Mucosa of descending colon (tissue), 3 donors: ENCODE results near the gene SHROOM2. TPM values are rescaled to one million over a fixed set of nuclear protein-coding genes. Genes with fewer than 3 reads are reported as not detected.
A peak's percentile ranks its signal among the peaks of the same experiment; 100 is the strongest.

Experiments
- ATAC-seq: fragments of 200-7000 bp; cut with Tn5 transposase; one replicate; pipeline ENCODE4 v1.9.1; 2020; ENCODE audit warnings: mild to moderate bottlenecking, moderate library complexity
- DNase-seq, 3 donors: peaks; one replicate each; pipeline ENCODE4 v3.0.0-alpha.2; 2020
- H3K36me3 ChIP-seq: fragments of 200-600 bp; one replicate; pipeline ENCODE4 v1.8.0; 2021; ENCODE audit warnings: low read depth, mild to moderate bottlenecking
- H3K4me1 ChIP-seq: fragments of 200-600 bp; one replicate; pipeline ENCODE4 v1.8.0; 2021; ENCODE audit warnings: low read depth, mild to moderate bottlenecking
- H3K4me3 ChIP-seq: fragments of 200-600 bp; one replicate; pipeline ENCODE4 v1.8.0; 2021; ENCODE audit warnings: mild to moderate bottlenecking
- H3K9me3 ChIP-seq: fragments of 200-600 bp; one replicate; pipeline ENCODE4 v1.8.0; 2021; ENCODE audit warnings: mild to moderate bottlenecking
- CTCF ChIP-seq: fragments of 200-600 bp; IDR thresholded peaks from one replicate; pipeline ENCODE4 v1.8.0; 2022; ENCODE audit warnings: antibody characterized with exemption, mild to moderate bottlenecking
- intact Hi-C, 2 donors: fragments of 100-400 bp; cut with DNase I in 1 of 2; cut with micrococcal nuclease in 1 of 2; formaldehyde crosslinking; loops; one replicate each; pipeline versions ENCODE4 v1.11.0 to v1.11.1; 2022; cut with DNase I, micrococcal nuclease
- total RNA-seq, 3 donors: library from RNA; stranded (reverse); fragmentation: NEBNext Ultra II Directional in 2 of 3; extraction: Animal tissue kit (Norgen Biotek cat#: 25700) in 2 of 3; gene quantifications; one replicate each; pipeline versions ENCODE4 v1.2.1 to v1.2.4, GENCODE V29; 2021 to 2023
- donor health status: DM: no; HTN: no; CAD: no; lungs with moderate emphysema.
- donor health status: DM: no; HTN: no; CAD: no.
- donor health status: DM: no; HTN: yes; CAD: no.

SHROOM2 gene
- total RNA-seq, 3 donors from 2014 or later = 1.2 to 11.5 (median 5.1) TPM

GRCh38 chrX:9942086-9942485, 155.9 kb downstream of the SHROOM2 start:
- intact Hi-C loops = no loop called here
- no peak for TF ChIP-seq CTCF
- Histone ChIP-seq H3K4me1 (no peaks in the 10 kb centered on the region), H3K9me3 (no peaks in the 10 kb centered on the region), H3K36me3 (no peaks in the 10 kb centered on the region), H3K4me3 (no peak overlapping the region)
- ATAC-seq (peak; percentile 26), DNase-seq (peak in 1 of 3 donors; percentile 3)

- no peak for TF ChIP-seq CTCF
- Histone ChIP-seq H3K36me3 (no peaks in the 10 kb centered on the region), H3K9me3 (no peaks in the 10 kb centered on the region), H3K4me3 (no peak overlapping the region), H3K4me1 (no peaks in the 10 kb centered on the region)
- intact Hi-C loops = no loop called here
- ATAC-seq (no peak), DNase-seq (no peak)
Observed at GRCh38 chrX:9943420-9943819, 157.2 kb downstream of the SHROOM2 start.

- Histone ChIP-seq H3K4me3 (no peak overlapping the region), H3K4me1 (no peaks in the 10 kb centered on the region), H3K36me3 (no peaks in the 10 kb centered on the region), H3K9me3 (no peaks in the 10 kb centered on the region)
- no peak for ATAC-seq
- no peak for TF ChIP-seq CTCF
- DNase-seq = no peak
- intact Hi-C loops = no loop called here
Observed at GRCh38 chrX:9947131-9947794, 161.0 kb downstream of the SHROOM2 start.

GRCh38 chrX:9948406-9948805, 162.2 kb downstream of the SHROOM2 start:
- TF ChIP-seq CTCF = no peak
- no peak for DNase-seq
- no peaks in the 10 kb centered on the region for H3K9me3 ChIP-seq
- no peaks in the 10 kb centered on the region for H3K4me1 ChIP-seq
- ATAC-seq = no peak
- no peaks in the 10 kb centered on the region for H3K36me3 ChIP-seq
- intact Hi-C loops = no loop called here
- no peak overlapping the region for H3K4me3 ChIP-seq

- DNase-seq (no peak), ATAC-seq (no peak)
- no peaks in the 10 kb centered on the region for H3K9me3 ChIP-seq
Observed at GRCh38 chrX:9952300-9952699, 166.1 kb downstream of the SHROOM2 start.

More at GRCh38 chrX:9952300-9952699, 166.1 kb downstream of the SHROOM2 start:
- intact Hi-C loops = no loop called here
- Histone ChIP-seq H3K36me3 (no peaks in the 10 kb centered on the region), H3K4me1 (no peaks in the 10 kb centered on the region), H3K4me3 (no peak overlapping the region)
- TF ChIP-seq CTCF = no peak
